Cerebellar nuclear complex (tissue), 1 donor: ENCODE measurements around the gene BRWD1.

Experiments
- DNase-seq, 2 experiments: peaks; one replicate each; lab custom pipeline; 2025; lab: John Stamatoyannopoulos, UW

BRWD1 gene

DNA sequence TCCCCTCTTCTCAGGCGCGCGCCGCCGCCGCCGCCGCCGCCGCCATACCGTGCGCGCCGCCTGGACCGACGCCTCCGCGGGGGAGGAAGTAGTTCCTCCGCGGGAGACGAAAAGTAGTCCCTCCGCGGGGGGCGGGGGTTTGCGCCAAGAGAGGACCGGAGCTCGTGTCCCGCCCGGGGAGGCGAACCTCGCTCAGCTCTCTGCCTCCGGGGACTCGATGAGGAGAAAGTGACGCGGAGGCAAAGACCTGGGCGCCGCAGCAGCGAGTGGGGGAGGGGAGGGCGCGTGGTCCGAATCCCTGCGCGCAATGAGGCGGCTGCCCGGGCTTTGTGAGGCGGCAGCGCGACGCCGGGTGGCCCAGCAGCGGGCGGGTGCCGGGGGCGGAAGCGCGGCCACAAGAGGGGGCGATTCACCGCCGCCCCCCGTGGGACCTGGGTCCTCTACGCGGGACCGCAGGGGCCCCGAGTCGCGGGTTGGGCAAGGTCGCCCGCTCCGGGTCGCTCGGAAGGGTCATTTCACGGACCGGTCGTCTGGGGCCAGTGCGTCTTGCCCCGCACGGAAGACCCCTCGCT lies at the start of gene BRWD1:
BRWD1 (minus strand) TSS at position 62 of the 572 bp plus-strand sequence. CDS start 141 bp downstream, outside the sequence.
- DNase-seq, result no peak

- no peak for DNase-seq
These were observed 49.3 kb upstream of the BRWD1 start for GRCh38 chr21:39362733-39363132.

DNA sequence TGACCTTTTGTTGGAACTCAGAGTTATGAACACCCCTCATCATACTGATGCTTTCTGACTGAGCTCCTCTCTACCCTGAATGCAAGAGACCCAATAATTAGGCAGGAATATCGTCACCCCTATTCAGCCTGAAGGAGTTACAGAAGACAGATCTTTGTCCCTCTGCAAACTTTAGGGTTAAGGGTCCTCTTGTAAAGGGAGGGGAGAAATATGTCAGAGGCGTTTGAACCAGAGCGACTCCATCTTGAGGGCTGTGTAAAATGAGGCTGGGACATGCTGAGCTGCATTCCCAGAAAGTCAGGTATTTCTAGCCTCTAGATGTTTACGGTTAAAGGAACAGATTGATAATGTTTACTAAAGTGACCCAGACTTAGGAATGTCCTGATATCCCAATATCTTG lies 46.0 kb upstream of the BRWD1 start:
- no peak for DNase-seq

GRCh38 chr21:39353295-39353694 lies 39.9 kb upstream of the BRWD1 start:
- DNase-seq, result no peak

DNA sequence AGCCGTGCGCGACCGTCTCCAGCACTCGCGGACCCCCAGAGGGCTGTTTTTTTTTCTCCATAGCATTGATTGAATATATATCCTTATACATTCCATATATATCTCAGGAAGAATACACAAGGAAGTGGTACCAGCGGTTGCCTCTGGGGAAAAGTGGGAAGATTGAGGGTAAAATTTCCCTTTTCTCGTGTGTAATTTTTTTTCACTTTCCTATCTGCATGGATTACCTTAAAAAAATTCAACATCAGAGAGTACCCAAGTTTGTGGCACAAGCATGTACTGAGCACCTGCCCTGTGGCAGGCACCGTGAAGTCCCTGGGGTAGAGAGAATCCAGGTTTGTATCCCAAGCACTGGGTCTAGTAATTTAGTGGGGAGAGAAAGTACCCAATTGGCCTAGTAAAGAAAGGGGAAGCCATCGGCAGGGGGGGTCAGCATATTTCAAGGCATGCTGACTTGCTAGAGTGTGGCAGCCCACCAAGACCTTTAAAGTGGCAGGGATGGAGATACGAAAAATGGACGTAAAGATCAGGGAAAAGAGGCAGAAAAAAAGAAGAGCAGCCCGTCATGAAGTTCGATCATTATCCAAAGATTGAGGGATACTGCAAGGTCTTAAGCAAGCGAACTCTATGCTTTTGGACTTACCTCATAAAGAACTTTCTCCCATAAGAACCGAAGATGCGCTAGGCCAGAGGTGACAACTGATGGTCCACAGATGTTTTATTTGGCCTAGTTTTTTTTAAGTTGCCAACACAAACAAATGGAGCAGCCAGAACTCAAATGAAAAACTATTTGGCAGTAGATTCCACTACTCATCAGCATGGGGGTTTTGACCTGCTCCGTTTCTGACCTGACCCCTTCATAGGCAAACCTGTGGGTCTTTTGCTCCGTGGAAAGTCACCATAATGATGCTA lies 36.9 kb upstream of the BRWD1 start:
- no peak for DNase-seq

- peak; percentile 32 to 81 for DNase-seq
These were observed 36.0 kb upstream of the BRWD1 start for GRCh38 chr21:39349211-39350093.

- no peak for DNase-seq
These were observed 35.2 kb upstream of the BRWD1 start, which contains the start of gene HMGN1 for GRCh38 chr21:39348355-39349210. Gene HMGN1 (minus strand): TSS chr21:39349088. CDS start chr21:39348917, 171 bp downstream.

DNA sequence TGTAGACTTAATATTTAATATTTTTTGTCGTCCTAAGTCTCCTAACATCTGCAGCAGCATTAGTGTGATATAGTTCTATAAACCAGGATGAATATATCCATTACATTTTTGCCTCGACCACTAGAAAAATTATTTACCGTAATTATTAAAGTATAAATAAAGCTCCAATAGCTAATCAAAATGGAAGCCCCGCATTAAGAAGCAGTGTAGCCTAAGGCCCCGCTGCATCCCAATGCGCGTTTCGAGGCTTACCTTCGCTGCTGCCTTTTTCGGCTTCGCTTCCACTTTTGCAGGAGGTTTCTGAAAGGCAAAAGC lies 34.6 kb upstream of the BRWD1 start:
- no peak for DNase-seq

DNA sequence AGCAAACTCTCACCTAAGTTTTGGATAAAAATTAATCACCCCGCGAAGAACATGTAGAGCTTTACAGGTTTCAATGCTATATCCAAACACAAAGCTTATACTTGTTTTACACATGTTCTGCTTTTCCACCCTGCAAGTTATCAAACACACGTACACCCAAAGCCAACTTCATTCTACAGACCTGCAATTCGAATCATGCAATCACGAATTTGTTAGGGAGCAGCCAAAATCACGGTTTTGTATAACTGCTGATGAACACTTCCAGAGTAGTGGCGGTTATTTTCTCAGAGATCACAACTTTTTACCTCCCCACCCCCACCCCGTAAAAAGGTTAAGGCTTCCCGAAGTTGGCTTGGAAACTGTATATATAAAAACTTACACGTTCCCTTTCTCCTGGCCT lies 34.1 kb upstream of the BRWD1 start:
- no peak for DNase-seq

GRCh38 chr21:39346671-39347331 lies 33.4 kb upstream of the BRWD1 start:
- no peak for DNase-seq

DNA sequence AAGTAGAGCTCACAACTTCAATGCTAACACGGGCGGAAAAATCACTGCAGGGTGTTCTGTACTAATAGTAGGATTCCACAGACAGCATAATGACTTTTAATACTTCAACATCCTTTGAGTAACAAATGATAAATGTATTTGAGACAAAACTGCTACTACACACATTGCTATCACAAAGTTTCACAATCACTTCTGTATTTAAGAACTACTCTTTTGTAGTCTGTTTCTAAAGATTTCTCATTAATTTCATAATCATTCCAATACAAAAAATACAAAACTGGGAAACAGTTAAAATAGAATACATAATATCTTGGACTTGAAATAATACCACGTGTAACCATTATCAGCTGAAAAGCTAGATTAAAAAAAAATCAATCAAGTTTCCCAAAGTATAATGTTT lies 32.8 kb upstream of the BRWD1 start:
- DNase-seq, result no peak

GRCh38 chr21:39345440-39345839 lies 32.0 kb upstream of the BRWD1 start:
- DNase-seq, result no peak

- no peak for DNase-seq
These were observed 31.4 kb upstream of the BRWD1 start for GRCh38 chr21:39344848-39345247.

GRCh38 chr21:39341249-39341923 lies 28.0 kb upstream of the BRWD1 start:
- no peak for DNase-seq

GRCh38 chr21:39340687-39341086 lies 27.3 kb upstream of the BRWD1 start:
- no peak for DNase-seq

- DNase-seq, result no peak
These were observed 25.8 kb upstream of the BRWD1 start for GRCh38 chr21:39339231-39339630.

DNA sequence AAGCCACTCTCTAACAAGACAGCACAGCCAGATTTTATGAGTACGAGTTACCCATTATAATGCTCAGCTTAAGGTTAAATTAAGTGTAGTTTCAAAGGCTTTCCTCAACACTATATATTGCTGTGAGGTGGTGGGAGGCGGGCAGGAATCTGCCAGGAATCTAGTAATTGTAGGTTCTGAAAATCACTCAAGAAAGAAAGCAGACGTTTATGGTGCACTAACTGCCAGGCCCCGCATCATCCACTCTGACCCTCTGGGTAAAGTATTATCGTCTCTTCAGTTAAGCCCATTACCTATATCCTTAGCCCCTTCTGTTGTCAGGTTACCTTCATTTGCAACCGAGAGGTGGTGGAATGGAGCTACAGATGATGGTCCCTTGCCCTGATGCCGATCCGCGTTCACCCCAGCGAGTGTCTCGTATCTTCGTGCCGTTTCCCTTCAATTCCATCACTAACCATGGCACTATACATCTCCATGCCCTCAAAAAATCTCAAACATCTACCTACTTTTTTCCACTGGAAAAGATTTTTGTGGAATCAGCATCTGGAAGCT lies 23.1 kb upstream of the BRWD1 start:
- DNase-seq, result no peak

GRCh38 chr21:39334611-39335010 lies 21.2 kb upstream of the BRWD1 start:
- no peak for DNase-seq

GRCh38 chr21:39332175-39332574 lies 18.7 kb upstream of the BRWD1 start:
- DNase-seq, result no peak

DNA sequence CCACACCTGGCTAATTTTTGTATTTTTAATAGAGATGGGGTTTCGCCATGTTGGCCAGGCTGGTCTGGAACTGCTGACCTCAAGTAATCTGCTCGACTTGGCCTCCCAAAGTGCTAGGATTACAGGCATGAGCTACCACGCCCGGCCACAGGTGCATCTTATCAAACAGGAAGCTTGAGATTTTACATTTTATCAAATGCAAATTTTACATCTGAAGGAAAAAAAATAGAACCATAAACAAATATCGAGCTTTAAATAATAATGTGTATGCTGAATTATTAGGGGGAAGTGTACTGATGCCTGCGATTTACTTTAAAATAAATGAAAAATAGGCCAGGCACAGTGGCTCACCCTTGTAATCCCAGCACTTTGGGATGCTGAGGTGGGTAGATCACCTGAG lies 16.6 kb upstream of the BRWD1 start:
- DNase-seq, result no peak
